G401.6 (cell line): Measurements from ENCODE around the gene MYZAP.
"Not testable (repeated sequence)": the region's sequence is repeated elsewhere in the genome, so short reads cannot be mapped to it uniquely, and the experiment has no call there.

Experiments used
- FAIRE-seq: peaks from 2 replicates; lab custom pipeline; 2012; peaks lifted over from hg19 to GRCh38; lab: Jason Lieb, UNC

MYZAP gene

GRCh38 chr15:57592836-57593420 is 1.2 kb downstream of the MYZAP start:
- FAIRE-seq: no peak

- FAIRE-seq: no peak
Observed at GRCh38 chr15:57594479-57594878, 2.8 kb downstream of the MYZAP start.

GRCh38 chr15:57595011-57595866 is 3.5 kb downstream of the MYZAP start:
- no peak for FAIRE-seq

GRCh38 chr15:57596301-57596855 is 4.7 kb downstream of the MYZAP start:
- FAIRE-seq: no peak

- no peak for FAIRE-seq
Observed at GRCh38 chr15:57596978-57597377, 5.3 kb downstream of the MYZAP start.

- no peak for FAIRE-seq
Observed at GRCh38 chr15:57597431-57597830, 5.7 kb downstream of the MYZAP start.

- FAIRE-seq: no peak
Observed at GRCh38 chr15:57598346-57598745, 6.6 kb downstream of the MYZAP start.

- no peak for FAIRE-seq
Observed at GRCh38 chr15:57599296-57599810, 7.6 kb downstream of the MYZAP start.

- no peak for FAIRE-seq
Observed at GRCh38 chr15:57600197-57600596, 8.5 kb downstream of the MYZAP start.

- no peak for FAIRE-seq
Observed at GRCh38 chr15:57604507-57604906, 12.8 kb downstream of the MYZAP start.

GRCh38 chr15:57605491-57605890 is 13.8 kb downstream of the MYZAP start:
- no peak for FAIRE-seq

GRCh38 chr15:57606048-57606447 is 14.3 kb downstream of the MYZAP start:
- no peak for FAIRE-seq

- no peak for FAIRE-seq
Observed at GRCh38 chr15:57606816-57607215, 15.1 kb downstream of the MYZAP start.

- FAIRE-seq: no peak
Observed at GRCh38 chr15:57607570-57608000, 15.9 kb downstream of the MYZAP start.

- no peak for FAIRE-seq
Observed at GRCh38 chr15:57609805-57610529, 18.3 kb downstream of the MYZAP start.

- FAIRE-seq: no peak
Observed at GRCh38 chr15:57611123-57611522, 19.4 kb downstream of the MYZAP start.

GRCh38 chr15:57611938-57612337 is 20.2 kb downstream of the MYZAP start:
- no peak for FAIRE-seq

GRCh38 chr15:57614241-57614640 is 22.5 kb downstream of the MYZAP start:
- no peak for FAIRE-seq

GRCh38 chr15:57615951-57616496 is 24.3 kb downstream of the MYZAP start:
- FAIRE-seq: not testable (repeated sequence)

GRCh38 chr15:57618325-57618724 is 26.6 kb downstream of the MYZAP start:
- no peak for FAIRE-seq

GRCh38 chr15:57619746-57620145 is 28.0 kb downstream of the MYZAP start:
- FAIRE-seq: no peak

- no peak for FAIRE-seq
Observed at GRCh38 chr15:57624730-57625129, 33.0 kb downstream of the MYZAP start.
